GM23248 (cell line): ENCODE data around the gene PPP1R9B.

Source experiments
- EZH2 ChIP-seq: fragments of 200-600 bp; sonication (generic); IDR thresholded peaks from 2 replicates; pipeline ENCODE4 v1.6.1; 2018; ENCODE audit warnings: antibody characterized with exemption, mild to moderate bottlenecking; ENCODE audit not compliant: insufficient read depth, poor library complexity, severe bottlenecking
- EZH2phosphoT487 ChIP-seq: fragments of 200-600 bp; sonication (generic); IDR thresholded peaks from 2 replicates; pipeline ENCODE4 v1.6.1; 2018; ENCODE audit warnings: antibody characterized with exemption, moderate library complexity, mild to moderate bottlenecking, low read depth; ENCODE audit not compliant: insufficient read depth

DNA sequence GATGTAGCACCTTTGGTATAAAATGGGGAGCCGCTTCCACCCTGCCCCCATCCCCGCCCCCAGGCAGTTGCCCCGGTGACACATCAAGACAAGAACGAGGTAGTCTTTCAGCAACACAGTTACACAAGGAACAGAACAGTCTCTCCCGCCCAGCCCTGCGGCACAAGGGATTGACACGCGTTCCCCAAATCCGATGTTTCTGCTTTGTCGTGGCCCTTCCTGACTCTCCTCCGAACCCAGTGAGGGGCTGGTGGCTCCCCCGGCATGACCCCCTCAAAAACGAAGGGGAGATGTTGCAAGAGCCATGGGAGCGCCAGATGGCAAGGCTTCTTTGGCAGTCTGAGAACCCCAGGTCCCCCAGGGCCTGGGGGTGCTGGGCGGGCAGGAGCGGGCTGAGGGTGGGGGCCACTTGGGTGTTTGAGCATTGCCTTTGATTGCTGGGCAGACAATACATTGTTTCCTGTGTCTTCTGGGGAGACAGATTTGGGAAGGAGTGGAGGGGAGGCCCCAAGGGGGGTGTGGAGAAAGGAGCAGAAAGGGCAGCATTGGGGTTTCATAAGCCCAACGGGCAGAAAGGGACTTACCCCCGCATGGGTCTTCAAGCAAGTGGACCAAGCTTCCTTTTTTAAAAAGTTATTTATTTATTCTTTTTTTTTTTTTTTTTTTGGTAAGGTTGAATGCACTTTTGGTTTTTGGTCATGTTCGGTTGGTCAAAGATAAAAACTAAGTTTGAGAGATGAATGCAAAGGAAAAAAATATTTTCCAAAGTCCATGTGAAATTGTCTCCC lies 34.3 kb upstream of the PPP1R9B start:
- TF ChIP-seq EZH2phosphoT487 (no peak), EZH2 (no peak)
